Loucy (cell line): Measurements from ENCODE around the gene DISC1.
"Not testable (repeated sequence)": the region's sequence is repeated elsewhere in the genome, so short reads cannot be mapped to it uniquely, and the experiment has no call there.

Source experiments
- CTCF ChIP-seq: fragments of 200-600 bp; sonication (generic); conservative IDR thresholded peaks from 2 replicates; pipeline ENCODE4 v1.5.1; 2014; ENCODE audit warnings: mild to moderate bottlenecking, antibody characterized with exemption, low read length
- EZH2phosphoT487 ChIP-seq: fragments of 200-600 bp; IDR thresholded peaks from 2 replicates; pipeline ENCODE4 v1.6.1; 2018; ENCODE audit warnings: antibody characterized with exemption, mild to moderate bottlenecking, moderate library complexity, borderline replicate concordance

- not testable (repeated sequence) for TF ChIP-seq CTCF, EZH2phosphoT487
Measured at GRCh38 chr1:231969761-231970160, 343.2 kb downstream of the DISC1 start.
